ENCODE results near the gene MAP2.

- TF ChIP-seq CTCF (conservative IDR thresholded peaks at IDR 0.05): no peak
- no peak for TF ChIP-seq EZH2 (IDR thresholded peaks at IDR 0.05; ENCODE audit: low read depth)
These were observed 344.7 kb downstream of the MAP2 start for GRCh38 chr2:209768557-209768956.

All from PC-9 (cell line).